CD4-positive, alpha-beta T cell treated with Interleukin-1 beta for 1 hour (primary cell): ENCODE measurements around the gene SULT1A2.
"Not testable (repeated sequence)": the region's sequence is repeated elsewhere in the genome, so short reads cannot be mapped to it uniquely, and the experiment has no call there.

Experiments used
- DNase-seq, 2 donors: peaks; one replicate each; pipeline ENCODE4 v3.0.0-alpha.2; 2020 to 2022

SULT1A2 gene

DNA sequence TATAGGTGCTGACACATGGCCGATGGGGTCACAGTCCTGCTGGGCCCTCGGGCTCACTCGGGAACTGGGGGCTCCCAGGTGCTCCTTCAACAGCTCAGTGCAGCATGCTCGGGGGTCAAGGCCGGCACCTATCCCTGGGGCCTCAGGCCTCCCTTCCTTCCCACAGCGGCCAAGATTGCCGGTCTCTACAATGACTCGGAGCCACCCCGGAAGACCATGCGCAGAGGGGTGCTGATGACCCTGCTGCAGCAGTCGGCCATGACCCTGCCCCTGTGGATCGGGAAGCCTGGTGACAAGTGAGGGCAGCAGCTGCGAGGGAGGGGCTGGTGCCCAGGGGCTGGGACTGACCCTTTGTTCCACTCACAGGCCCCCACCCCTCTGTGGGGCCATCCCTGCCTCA, 6.9 kb downstream of the SULT1A2 start:
- no peak for DNase-seq

DNA sequence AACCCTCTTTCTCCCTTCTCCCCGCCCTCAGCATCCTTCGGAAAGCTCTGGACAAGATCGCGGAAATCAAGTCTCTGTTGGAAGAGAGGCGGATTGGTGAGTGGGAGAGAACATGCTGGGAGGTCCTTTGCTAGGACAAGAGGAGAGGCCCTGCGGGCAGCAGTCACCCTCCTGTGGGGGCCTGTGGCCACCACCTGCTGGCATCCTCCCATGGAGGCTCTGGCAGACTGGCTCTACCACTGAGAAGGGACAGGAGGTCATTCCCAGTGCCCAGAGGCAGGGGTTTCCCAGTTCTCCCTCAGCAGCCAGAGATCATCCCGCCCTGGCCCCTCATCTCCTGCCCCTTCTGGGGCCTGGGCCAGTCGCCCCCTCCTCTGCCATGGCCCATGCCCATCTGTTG, 7.8 kb downstream of the SULT1A2 start:
- no peak for DNase-seq

DNA sequence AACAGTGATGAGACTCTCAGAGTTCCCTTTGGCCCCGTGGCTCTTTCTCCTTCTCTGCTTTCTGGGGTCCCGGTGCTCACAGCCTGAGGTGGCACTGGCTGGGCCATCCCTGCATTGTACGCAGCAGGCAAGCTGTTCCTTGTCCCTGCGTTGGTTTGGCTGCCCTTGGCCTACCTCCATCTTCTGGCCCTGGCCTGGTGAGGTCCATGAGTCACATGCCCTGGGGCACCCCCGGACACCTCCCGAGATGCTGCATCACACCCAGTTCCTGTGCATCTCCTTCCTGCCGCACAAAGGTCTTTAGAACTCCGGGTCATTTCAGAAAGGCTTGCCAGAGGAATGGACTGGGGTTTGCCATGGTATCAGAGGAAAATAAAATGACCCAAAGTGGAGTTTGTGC, 9.5 kb downstream of the SULT1A2 start:
- no peak for DNase-seq

DNA sequence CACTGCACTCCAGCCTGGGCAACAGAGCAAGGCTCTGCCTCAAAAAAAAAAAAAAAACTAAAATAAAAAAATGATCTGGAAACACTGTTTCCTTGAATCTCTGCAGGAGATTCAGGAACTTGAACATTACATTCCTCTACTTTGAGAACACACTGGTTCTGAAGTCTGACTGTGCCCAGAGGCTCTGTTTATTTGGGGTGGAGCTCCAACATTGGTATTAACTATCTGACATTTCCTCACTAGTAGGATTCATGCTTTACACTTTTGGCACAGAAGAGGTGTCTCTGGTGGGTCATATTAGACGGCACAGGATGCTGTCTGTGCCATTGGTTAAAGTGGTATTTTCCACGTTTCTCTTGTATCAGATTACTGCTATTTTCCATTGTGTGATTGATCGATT, 10.4 kb downstream of the SULT1A2 start:
- no peak for DNase-seq

DNA sequence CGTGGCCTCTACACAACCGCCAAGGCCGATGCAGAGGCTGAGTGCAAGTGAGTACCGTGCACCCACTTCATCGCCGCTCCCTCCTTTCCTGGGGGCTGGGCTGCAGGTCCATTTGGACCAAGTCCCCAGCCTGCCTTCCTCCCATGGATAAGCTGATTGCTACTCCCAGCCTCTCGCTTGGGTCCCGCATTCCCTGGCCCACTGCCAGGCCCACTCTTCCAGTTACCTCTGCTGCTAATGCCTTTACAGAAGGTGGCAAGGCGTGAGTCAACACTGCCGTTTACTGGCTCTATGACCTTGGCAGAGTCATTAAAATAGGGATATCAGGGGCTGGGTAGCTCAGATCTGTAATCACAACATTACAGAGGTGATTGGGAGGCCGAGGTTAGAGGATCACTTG, 11.2 kb downstream of the SULT1A2 start:
- no peak for DNase-seq

DNA sequence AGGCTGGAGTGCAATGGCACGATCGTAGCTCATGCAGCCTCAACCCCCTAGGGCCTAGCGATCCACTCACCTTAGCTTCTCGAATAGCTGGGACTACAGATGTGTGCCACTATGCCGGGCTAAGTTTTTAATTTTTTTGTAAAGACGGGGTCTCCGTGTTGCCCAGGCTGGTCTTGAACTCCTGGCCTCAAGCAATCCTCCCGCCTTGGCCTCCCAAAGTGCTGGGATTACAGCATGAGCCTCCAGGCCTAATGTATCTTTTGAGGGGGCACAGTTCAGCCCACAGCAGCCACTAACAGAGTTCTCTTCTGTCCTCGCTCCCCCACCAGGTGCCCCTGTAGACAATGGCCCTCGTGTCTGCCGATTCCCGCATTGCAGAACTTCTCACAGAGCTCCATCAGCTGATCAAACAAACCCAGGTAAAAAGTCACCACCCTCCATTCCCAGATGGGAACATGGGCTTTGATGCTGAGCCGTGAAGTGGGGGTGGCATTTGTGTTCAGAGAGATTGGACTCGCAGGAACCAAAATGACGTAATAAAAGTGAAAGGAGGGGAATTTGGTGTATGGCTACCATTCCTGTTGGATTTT, 16.0 kb downstream of the SULT1A2 start:
- no peak for DNase-seq

DNA sequence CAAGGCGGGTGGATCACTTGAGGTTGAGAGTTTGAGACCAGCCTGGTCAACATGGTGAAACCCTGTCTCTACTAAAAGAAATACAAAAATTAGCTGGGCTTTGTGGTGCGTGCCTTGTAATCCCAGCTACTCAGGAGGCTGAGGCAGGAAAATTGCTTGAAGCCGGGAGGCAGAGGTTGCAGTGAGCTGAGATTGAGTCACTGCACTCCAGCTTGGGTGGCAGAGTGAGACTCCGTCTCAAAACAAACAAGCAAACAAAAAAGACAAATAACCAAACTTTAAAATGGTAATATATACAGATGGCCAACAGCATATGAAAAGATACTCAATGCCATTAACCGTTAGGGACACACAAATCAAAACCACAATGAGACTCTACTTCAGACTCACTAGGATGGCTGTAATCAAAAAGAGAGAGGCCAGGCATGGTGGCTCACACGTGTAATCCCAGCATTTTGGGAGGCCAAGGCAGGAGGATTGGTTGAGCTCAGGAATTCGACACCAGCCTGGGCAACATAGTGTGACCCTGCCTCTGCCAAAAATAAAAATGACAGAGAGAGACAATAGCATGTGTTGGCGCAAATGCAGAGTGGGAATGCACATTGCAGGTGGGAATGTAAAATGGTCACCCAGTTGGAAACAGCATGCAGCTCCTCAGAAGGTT, 21.3 kb downstream of the SULT1A2 start:
- DNase-seq, result no peak

DNA sequence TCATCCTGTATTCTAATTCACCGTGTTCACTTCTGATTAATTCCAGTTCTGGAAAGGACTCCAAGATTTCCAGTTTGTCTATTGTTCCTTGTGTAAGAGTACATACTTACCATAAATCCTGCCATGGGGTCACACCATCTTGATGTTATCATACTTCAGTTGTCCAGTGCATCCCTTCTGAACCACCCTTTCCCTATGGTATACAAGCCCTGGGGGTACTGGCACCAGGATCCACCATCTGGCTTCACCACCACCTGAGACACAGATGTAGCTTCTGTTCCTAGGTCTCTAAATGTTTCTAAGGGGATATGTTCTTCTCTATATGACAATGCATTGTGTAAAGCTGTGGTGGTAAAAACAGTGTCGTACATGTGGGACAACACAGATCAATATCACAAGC, 21.9 kb downstream of the SULT1A2 start:
- DNase-seq, result no peak

DNA sequence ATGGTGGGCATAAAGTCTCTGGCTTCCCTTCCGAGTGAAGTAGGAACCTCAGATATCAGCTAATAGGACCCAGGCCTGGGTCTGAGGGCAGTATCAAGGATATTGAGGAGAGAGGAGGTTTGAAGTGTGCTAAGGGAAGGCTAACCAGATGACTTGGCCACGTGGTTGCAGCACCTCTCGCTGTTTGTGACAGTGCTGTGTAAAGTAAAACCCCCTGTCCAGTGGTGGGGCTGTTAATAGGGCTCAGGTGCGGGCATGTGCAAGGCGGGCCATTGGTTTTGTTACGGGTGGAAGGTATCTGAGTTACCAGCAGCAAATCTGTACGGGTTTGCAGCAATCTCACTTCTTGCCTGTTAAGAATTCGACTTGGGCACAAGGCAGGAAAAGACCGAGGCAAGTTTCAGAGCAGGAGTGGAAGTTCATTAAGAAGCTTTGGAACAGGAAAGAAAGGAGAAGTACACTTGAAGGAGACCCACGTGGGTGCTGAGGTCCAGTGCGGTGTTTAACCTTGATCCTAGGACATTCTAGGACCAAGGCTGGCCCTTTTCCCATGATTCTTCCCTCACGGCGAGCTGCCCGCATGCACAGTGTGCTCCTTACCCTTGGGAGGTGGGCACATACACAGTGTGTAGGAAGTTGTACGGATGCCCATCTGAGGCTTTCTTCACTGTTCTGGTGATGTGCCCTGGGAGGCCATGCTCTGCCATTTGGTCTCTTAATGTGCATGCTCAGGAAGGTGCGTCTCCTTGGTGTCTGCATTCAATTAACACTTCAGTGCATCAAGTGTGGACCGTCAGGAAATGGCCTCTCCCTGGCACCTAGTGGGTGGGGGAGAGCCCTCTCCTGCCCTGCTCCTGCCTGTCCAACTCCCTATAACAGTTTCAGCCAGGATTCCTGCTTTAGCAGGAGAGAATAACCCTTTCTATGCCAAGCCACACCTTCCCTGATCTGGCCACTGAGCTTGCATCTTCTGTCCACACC, 22.8 kb downstream of the SULT1A2 start:
- no peak for DNase-seq

DNA sequence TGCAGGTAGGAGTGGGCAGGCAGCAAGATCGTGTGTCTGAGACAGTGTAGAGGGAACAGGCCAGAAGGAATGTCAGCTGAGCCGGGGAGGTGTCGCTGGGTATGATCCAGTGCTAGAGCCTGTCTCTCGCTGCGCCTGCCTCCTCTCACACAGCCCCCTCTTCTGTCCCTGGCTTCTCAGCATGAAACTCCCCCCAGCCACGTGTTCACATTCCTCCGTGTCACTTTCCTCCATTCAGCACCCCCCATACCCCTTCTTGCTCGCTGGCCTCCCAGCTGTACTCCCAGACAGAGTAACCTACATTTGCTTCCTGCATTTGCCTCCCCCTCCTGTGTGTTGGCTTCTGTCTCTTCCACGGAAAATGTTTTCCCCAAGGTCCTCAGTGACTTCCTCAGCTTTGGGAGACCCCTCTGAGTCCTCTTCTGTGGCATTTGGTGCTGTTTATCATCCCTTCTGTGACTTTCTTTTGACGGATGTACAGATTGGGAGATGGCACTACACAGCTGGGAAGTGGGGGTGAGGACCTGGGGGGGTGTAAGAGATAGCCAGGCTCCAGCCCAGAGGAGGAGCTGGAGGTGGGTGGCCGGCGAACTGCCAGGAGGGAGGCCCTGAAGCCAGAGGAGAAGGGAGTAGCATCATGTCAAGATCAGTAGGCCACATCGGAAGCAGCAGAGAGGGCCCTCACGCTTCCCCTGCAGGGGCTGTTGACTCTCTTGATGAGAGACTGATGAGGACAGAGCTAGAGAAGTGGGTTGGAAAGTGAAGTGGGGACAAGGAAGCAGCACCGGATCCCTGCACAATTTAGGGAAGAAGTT, 23.9 kb downstream of the SULT1A2 start:
- DNase-seq, result no peak

DNA sequence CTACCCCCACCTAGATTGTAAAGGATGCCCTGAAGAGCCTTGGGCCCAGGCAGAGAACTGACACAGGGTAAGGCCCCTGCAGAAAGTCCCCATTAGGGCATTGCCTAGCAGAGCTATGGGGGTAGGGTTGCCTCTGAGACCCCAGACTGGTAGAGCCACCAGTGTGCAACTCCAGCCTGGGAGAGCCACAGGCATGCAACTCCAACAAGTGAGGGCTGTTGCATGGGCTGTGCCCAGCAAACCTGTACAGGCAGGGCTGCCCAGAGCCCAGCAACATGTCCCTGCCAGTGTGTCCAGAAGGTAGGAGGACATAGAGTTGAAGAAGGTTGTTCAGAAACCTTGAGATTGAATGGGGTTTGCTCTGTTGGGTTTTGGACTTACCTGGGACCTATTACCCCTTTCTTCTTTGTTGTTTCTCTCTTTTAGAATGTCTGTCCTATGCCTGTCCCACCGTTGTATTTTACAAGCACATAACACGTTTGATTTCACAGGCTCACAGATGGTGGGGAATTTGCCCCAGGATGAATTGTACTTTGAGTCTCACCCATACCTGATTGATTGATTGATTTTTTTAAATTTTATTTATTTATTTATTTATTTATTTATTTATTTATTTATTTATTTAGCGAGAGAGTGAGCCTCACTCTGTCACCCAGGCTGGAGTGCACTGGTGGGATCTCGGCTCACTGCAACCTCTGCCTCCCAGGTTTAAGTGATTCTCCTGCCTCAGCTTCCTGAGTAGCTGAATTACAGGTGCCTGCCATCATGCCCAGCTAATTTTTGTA, 26.7 kb downstream of the SULT1A2 start:
- no peak for DNase-seq

DNA sequence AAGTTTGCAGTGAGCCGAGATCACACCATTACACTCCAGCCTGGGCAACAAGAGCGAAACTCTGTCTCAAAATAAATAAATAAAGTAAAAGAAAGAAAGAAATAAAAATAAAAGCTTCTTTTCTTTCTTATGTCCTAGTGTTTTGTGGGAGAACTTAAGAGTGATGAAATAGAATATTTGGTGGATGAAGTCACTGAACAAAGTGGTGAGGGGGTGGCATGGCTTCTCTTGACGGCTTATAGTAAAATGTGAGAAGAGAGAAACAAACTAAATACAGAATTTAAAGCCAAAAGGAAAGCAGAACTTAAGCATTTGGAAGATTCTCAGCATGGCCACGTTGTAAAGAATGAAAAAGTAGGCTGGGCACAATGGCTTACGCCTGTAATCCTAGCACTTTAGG, 27.8 kb downstream of the SULT1A2 start:
- DNase-seq, result no peak

DNA sequence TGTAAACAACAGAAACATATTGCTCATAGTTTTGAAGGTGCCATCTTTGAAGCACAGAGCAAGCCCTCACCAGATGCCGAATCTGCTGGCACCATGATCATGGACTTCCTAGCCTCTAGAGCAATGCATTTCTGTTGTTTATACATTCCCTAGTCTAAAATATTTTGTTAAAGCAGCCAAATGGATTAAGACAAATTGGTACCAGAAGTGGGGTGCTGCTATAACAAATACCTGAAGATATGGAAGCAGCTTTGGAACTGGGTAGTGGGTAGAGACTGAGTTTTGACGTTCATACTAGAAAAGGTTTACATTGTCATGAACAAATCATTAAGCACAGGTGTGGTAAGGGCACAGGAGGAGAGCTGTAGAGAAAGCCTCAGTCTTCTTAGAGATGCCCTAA, 29.6 kb downstream of the SULT1A2 start:
- no peak for DNase-seq

DNA sequence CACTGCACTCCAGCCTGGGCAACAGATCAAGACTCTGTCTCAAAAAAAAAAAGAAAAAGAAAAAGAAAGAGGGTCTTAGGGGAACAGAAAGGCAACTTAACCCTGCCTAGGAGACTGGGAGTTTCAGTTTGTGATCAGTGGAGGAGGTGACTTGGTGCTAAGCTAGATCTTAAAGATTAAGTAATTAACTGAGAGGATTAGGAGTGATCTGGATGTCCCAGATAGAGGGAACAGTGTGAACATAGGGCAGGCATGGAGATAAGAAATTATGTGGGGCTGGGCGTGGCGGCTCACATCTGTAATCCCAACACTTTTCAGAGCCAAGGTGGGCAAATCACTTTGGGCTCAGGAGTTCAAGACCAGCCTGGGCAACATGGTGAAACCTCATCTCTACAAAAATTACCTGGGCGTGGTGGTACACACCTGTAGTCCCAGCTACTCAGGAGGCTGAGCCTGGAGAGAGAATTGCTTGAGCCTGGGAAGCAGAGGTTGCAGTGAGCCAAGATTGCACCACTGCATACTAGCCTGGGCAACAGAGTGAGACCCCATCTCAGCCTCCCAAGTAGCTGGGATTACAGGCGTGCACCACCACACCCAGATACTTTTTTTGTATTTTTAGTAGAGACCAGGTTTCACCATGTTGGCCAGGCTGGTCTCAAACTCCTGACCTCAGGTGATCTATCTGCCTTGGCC, 30.5 kb downstream of the SULT1A2 start:
- not testable (repeated sequence) for DNase-seq

DNA sequence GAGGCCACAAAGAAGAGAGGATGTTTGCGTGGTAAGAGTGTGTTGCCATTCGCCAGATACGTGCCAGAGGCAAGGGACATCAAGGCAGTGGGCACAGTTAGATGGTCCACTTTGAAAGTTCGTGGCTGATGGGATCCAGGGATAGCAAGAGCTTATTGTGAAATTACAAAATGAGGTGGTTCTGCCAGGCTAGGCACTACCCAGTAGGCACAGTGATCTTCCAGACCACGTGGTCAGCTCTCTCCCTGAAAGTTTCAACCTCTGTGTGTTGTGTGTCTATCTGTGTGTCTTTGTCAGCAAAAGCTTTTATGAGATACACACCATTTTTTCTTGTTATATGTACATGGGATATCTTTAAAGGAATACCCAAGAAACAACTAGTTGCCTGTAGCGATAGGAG, 33.6 kb downstream of the SULT1A2 start:
- no peak for DNase-seq

DNA sequence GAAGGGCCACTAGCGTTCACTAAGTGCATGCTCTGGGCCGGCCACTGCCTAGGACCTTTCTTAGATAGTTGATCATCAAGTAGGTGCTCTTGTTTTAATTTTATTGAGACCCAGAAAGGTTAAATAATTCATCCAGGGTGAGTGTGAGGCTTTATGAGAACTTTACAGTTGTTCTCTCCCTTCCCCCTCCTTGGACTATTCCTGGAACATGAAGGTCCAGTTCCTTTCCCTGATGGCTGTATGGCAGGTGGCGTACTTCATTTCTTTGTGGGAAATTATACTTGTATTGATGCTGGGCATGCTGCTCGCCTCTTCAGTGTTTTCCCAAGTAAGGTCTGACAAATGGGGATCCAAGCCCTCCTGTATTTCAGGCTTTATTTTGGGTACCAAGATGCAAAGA, 34.7 kb downstream of the SULT1A2 start:
- DNase-seq, result no peak

DNA sequence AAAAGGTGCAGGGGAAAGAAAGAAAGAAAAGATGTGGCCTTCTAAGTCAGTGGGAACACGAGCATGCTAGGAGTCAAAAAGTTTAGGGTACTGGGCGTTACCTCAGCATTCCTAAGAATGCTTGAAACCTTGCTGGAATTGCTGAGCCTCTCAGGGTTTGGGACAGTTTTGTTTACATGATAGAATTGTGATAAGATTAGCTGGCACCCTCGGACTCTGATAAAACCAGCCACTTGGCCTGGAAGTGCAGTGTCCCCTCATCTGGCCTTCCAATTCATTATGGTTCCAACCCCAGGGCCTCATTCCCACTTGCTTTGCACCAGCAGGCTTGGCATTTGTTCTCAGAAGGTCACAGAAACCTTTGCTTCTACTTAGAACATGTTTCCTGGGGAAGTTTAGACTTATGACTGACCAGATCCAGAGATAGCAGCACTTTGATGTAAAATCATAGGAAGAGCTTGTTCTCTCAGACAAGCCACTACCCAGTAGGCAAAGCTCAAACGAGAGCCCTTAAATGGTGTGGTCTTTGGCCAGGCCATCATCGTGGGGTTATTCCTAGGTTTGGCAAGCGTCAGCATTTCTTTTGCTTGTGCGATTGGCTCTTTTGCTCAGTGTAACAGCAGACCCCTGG, 35.2 kb downstream of the SULT1A2 start:
- DNase-seq, result no peak

DNA sequence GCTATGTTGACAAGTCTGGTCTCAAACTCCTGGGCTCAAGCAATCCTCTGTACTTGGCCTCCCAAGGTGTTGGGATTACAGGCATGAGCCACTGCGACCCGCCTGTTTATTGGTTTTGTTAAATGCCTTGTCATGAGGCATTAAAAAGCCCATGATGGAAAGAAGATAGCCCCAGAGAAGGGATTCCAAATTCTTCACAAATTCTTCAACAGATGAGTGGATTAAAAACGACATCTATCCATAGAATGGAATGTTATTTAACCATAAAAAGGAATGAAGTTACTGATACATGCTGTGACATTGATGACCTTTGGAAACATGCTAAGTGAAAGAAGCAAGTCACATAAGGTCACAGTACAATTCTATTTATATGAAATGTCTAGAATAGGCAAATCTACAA, 38.4 kb downstream of the SULT1A2 start:
- no peak for DNase-seq

DNA sequence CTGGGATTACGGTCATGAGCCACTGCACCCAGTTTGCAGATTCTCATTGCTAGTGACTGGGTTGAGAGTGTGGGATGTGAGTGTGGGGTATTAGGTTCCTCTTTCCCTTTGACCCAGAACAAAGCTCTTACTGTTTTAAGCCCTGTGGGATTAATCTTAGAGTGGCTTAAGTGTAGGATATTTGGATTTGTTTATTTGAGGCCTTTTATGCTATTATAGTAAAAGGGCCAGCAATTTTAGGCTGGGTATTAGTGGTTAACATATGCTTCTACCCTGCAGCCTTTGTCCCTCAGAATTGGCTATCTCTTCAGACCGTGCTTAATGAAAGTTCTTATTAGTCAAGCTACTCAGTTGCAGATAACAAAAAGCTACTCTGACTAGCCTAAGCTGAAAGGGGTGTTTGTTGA, 39.9 kb downstream of the SULT1A2 start:
- no peak for DNase-seq

DNA sequence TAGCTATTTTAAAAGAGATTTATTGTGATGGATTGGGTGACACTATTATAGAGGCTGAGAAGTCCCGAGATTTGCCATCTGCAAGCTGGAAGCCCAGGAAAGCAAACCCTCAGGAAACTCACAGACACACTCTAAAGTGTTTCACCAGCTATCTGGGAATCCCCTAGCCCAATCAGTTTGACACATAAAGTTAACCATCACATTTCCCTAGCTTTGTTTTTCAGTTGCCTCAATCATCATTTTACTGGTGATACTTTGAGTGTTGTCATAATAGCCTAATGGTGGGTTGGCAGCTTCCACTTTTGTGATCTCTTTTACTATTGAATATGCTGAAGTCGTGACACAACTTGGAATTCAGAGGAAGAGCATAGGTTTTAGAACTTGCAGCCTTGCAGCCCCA, 41.3 kb downstream of the SULT1A2 start:
- no peak for DNase-seq
